Activated naive CD4-positive, alpha-beta T cell treated with anti-CD3 and anti-CD28 coated beads for 36 hours (primary cell): ENCODE measurements around the gene ATXN7L2. TPM values are rescaled to one million over a fixed set of nuclear protein-coding genes. Genes with fewer than 3 reads are reported as not detected.
"Not testable (repeated sequence)": the region's sequence is repeated elsewhere in the genome, so short reads cannot be mapped to it uniquely, and the experiment has no call there.

Source experiments
- CTCF ChIA-PET: fragments of 350-600 bp; sonication (Branson Sonifier 250); formaldehyde crosslinking; loops from one replicate; lab custom pipeline; 2021; ENCODE audit warnings: antibody characterized with exemption; lab: Charles Lee
- DNase-seq: peaks from one replicate; pipeline ENCODE4 v3.0.0-alpha.2; 2020
- H3K27ac Mint-ChIP-seq: one replicate; pipeline ENCODE4 v1.8.0; 2021; ENCODE audit warnings: mild to moderate bottlenecking, mixed read lengths
- H3K27me3 Mint-ChIP-seq: one replicate; pipeline ENCODE4 v1.8.0; 2021; ENCODE audit warnings: low read depth, mixed read lengths
- H3K36me3 Mint-ChIP-seq: one replicate; pipeline ENCODE4 v1.8.0; 2021; ENCODE audit warnings: low read depth, mixed read lengths
- H3K4me1 Mint-ChIP-seq: one replicate; pipeline ENCODE4 v1.8.0; 2021; ENCODE audit warnings: low read depth, mixed read lengths
- H3K4me3 Mint-ChIP-seq: one replicate; pipeline ENCODE4 v1.8.0; 2021; ENCODE audit warnings: mild to moderate bottlenecking, moderate library complexity, mixed read lengths
- H3K9me3 Mint-ChIP-seq: one replicate; pipeline ENCODE4 v1.8.0; 2021; ENCODE audit warnings: mixed read lengths
- intact Hi-C: fragments of 100-400 bp; cut with micrococcal nuclease; formaldehyde crosslinking; loops from one replicate; pipeline ENCODE4 v1.15.1; 2023
- total RNA-seq, 2 experiments: library from RNA; stranded (reverse); gene quantifications; one replicate each; pipeline ENCODE4 v1.2.3, GENCODE V29; 2021

Gene ATXN7L2
- 10 to 100 TPM; 15.2 to 16.4 TPM for total RNA-seq

GRCh38 chr1:109483672-109484518, at the start of gene ATXN7L2:
ATXN7L2 (plus strand) TSS chr1:109483905; CDS start chr1:109483954, 49 bp downstream.
- intact Hi-C loops = loop anchor here (1.0 to 10.0 kb wide), 11 partner anchors 10 to 498 kb away; partner anchors contain the start of genes AHCYL1, AMIGO1, CELSR2 and CYB561D1
- no peaks in the 10 kb centered on the region for H3K9me3 Mint-ChIP-seq
- H3K4me3 Mint-ChIP-seq = peak within 1 kb of the TSS; percentile 95
- CTCF ChIA-PET = interaction anchor here (0.6 to 35.8 kb wide), 7 partner anchors 9 to 407 kb away, joined by 3 to 1207 read pairs (median 3); partner anchors contain the start of genes CYB561D1 and GPR61
- peak within 1 kb of the TSS; percentile 85 for H3K27ac Mint-ChIP-seq
- peak; percentile 93 for DNase-seq
- peaks cover 4% of the 10 kb centered on the region for H3K36me3 Mint-ChIP-seq
- H3K4me1 Mint-ChIP-seq = peaks cover 24% of the 10 kb centered on the region
- H3K27me3 Mint-ChIP-seq = no peaks in the 10 kb centered on the region

DNA sequence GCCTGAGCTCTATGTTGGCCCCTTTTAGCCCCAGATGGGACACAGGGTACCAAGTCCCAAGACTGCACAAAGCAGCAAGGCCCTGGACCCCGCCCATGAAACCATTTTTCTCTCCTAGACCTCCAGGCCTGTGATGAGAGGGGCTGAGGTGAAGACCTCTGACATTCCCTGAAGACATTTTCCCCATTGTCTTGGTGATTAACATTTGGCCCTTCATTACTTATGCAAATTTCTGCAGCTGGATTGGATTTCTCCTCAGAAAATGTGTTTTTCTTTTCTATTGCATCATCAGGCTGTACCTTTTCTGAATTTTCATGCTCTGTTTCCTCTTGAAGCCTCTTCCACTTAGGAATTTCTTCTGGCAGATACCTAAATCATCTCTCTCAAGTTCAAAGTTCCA, 49.2 kb upstream of the ATXN7L2 start:
- H3K27ac Mint-ChIP-seq = no peak overlapping the region
- H3K4me3 Mint-ChIP-seq = no peak overlapping the region
- no peaks in the 10 kb centered on the region for H3K9me3 Mint-ChIP-seq
- no peak for DNase-seq
- peaks cover 4% of the 10 kb centered on the region for H3K27me3 Mint-ChIP-seq
- intact Hi-C loops = no loop called here
- CTCF ChIA-PET = no interaction called here
- H3K36me3 Mint-ChIP-seq = no peaks in the 10 kb centered on the region
- no peaks in the 10 kb centered on the region for H3K4me1 Mint-ChIP-seq

GRCh38 chr1:109438798-109439297, 44.9 kb upstream of the ATXN7L2 start:
- intact Hi-C loops = no loop called here
- Mint-ChIP-seq H3K27ac (no peak overlapping the region), H3K27me3 (peaks cover 4% of the 10 kb centered on the region), H3K9me3 (no peaks in the 10 kb centered on the region), H3K4me1 (no peaks in the 10 kb centered on the region), H3K36me3 (no peaks in the 10 kb centered on the region), H3K4me3 (no peak overlapping the region)
- CTCF ChIA-PET = no interaction called here
- DNase-seq = no peak

- H3K36me3 Mint-ChIP-seq = no peaks in the 10 kb centered on the region
- H3K4me1 Mint-ChIP-seq = no peaks in the 10 kb centered on the region
- no peak overlapping the region for H3K4me3 Mint-ChIP-seq
- H3K9me3 Mint-ChIP-seq = no peaks in the 10 kb centered on the region
- peaks cover 8% of the 10 kb centered on the region for H3K27me3 Mint-ChIP-seq
- no peak overlapping the region for H3K27ac Mint-ChIP-seq
- intact Hi-C loops = no loop called here
- CTCF ChIA-PET = no interaction called here
- DNase-seq = no peak
Observed at GRCh38 chr1:109441069-109441468, 42.6 kb upstream of the ATXN7L2 start.

DNA sequence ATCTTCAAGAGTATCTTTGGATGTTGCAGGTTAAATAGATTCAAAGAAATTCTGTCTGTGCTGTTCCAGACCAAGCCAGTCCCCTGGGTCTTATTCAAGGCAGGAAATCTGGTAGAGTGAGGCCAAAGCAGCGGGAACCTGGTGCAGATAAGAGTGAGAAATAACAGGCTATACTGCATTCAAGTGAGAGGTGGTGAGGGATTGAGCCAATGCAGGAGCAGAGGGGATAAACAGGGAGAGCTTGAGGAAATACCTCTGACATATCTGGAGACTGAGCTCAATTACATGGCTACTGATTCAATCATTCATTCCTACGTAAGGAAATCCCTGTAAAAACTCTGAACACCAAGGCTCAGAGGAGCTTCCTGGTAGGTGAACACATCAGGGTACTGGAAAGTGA, 40.2 kb upstream of the ATXN7L2 start:
- H3K27me3 Mint-ChIP-seq = peaks cover 13% of the 10 kb centered on the region
- intact Hi-C loops = no loop called here
- no peaks in the 10 kb centered on the region for H3K4me1 Mint-ChIP-seq
- H3K36me3 Mint-ChIP-seq = no peaks in the 10 kb centered on the region
- H3K9me3 Mint-ChIP-seq = no peaks in the 10 kb centered on the region
- no peak for DNase-seq
- no peak overlapping the region for H3K27ac Mint-ChIP-seq
- no peak overlapping the region for H3K4me3 Mint-ChIP-seq
- CTCF ChIA-PET = interaction anchor here (0.8 kb wide), 1 partner anchor 14 kb away, joined by 3 read pairs; no protein-coding TSS in a partner anchor

- CTCF ChIA-PET = no interaction called here
- H3K9me3 Mint-ChIP-seq = no peaks in the 10 kb centered on the region
- no peak overlapping the region for H3K27ac Mint-ChIP-seq
- DNase-seq = no peak
- H3K27me3 Mint-ChIP-seq = peaks cover 13% of the 10 kb centered on the region
- H3K4me1 Mint-ChIP-seq = no peaks in the 10 kb centered on the region
- H3K36me3 Mint-ChIP-seq = no peaks in the 10 kb centered on the region
- intact Hi-C loops = no loop called here
- no peak overlapping the region for H3K4me3 Mint-ChIP-seq
Observed at GRCh38 chr1:109444346-109444745, 39.4 kb upstream of the ATXN7L2 start.

DNA sequence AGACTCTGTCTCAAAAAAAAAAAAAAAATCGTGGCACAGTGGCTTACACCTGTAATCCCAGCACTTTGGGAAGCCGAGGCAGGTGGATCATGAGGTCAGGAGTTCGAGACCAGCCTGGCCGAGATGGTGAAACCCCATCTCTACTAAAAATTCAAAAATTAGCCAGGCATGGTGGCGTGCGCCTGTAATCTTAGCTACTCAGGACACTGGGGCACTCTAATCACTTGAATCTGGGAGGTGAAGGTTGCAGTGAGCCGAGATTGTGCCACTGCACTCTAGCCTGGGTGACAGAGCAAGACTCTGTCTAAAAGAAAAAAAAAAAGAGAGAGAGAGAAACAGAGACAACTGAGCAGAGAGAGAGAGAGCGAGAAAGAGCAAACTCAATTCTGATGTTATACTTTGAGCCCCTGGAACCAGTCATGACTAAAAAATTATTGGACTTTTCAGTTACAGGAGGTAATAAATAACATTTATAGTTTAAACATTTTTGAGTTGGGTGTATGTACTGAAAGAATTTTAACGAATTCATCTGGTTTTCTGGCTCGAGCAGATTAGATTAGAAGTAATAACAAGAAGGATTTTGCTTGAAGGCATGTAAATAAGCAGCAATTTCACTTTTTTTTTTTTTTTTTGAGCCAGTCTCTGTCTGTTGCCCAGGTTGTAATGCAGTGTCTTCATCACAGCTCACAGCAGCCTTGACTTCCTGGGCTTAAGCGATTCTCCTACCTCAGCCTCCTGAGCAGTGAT, 37.6 kb upstream of the ATXN7L2 start:
- H3K27ac Mint-ChIP-seq, intact Hi-C loops, H3K4me3 Mint-ChIP-seq, DNase-seq, H3K4me1 Mint-ChIP-seq, CTCF ChIA-PET, H3K36me3 Mint-ChIP-seq, H3K9me3 Mint-ChIP-seq: not testable (repeated sequence)
- H3K27me3 Mint-ChIP-seq = peaks cover 22% of the 10 kb centered on the region

GRCh38 chr1:109447524-109447923, 36.2 kb upstream of the ATXN7L2 start:
- DNase-seq = no peak
- H3K36me3 Mint-ChIP-seq = no peaks in the 10 kb centered on the region
- intact Hi-C loops = no loop called here
- H3K4me3 Mint-ChIP-seq = no peak overlapping the region
- no peaks in the 10 kb centered on the region for H3K9me3 Mint-ChIP-seq
- CTCF ChIA-PET = interaction anchor here (0.7 kb wide), 2 partner anchors 23 to 43 kb away, joined by 4 to 5 read pairs; no protein-coding TSS in a partner anchor
- no peak overlapping the region for H3K27ac Mint-ChIP-seq
- H3K4me1 Mint-ChIP-seq = no peaks in the 10 kb centered on the region
- peaks cover 22% of the 10 kb centered on the region for H3K27me3 Mint-ChIP-seq

- Mint-ChIP-seq H3K27ac (no peak overlapping the region), H3K4me1 (no peaks in the 10 kb centered on the region), H3K4me3 (no peak overlapping the region), H3K9me3 (peaks cover 10% of the 10 kb centered on the region), H3K36me3 (no peaks in the 10 kb centered on the region), H3K27me3 (peaks cover 17% of the 10 kb centered on the region)
- CTCF ChIA-PET = interaction anchor here (0.6 to 0.8 kb wide), 2 partner anchors 18 to 52 kb away, joined by 3 read pairs; no protein-coding TSS in a partner anchor
- intact Hi-C loops = no loop called here
- DNase-seq = no peak
Observed at GRCh38 chr1:109454497-109455133, 29.1 kb upstream of the ATXN7L2 start.

- Mint-ChIP-seq H3K4me1 (no peaks in the 10 kb centered on the region), H3K27ac (no peak overlapping the region), H3K36me3 (no peaks in the 10 kb centered on the region), H3K27me3 (peaks cover 21% of the 10 kb centered on the region), H3K4me3 (no peak overlapping the region), H3K9me3 (peaks cover 10% of the 10 kb centered on the region)
- intact Hi-C loops = no loop called here
- CTCF ChIA-PET = interaction anchor here (1.1 to 1.2 kb wide), 2 partner anchors 14 to 17 kb away, joined by 3 to 4 read pairs; no protein-coding TSS in a partner anchor
- DNase-seq = no peak
Observed at GRCh38 chr1:109457819-109458218, 25.9 kb upstream of the ATXN7L2 start.

DNA sequence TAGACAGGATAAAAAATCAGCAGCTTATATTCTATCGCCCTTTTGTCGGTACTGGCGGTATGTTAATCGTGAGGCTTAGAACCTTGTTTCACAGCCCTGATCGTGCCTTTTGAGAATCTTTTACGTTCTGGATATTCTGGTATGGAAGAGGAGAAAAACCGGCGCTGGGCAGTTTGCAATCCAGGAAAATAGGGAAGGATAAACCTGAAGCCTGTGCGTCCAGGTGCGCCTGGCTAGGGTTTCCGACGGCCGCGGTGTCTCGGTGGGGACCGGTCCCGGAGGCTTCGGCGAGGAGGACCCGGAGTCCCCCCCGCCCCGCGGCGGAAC, 17.6 kb upstream of the ATXN7L2 start:
- CTCF ChIA-PET = interaction anchor here (1.2 kb wide), 1 partner anchor 34 kb away, joined by 3 read pairs; no protein-coding TSS in a partner anchor
- H3K4me3 Mint-ChIP-seq = peak overlapping the region; percentile 53
- H3K4me1 Mint-ChIP-seq = peaks cover 11% of the 10 kb centered on the region
- intact Hi-C loops = loop anchor here (2.0 to 5.0 kb wide), 2 partner anchors 17 to 39 kb away; partner anchors contain the start of genes ATXN7L2 and PSMA5
- H3K27me3 Mint-ChIP-seq = peaks cover 60% of the 10 kb centered on the region
- H3K36me3 Mint-ChIP-seq = no peaks in the 10 kb centered on the region
- H3K27ac Mint-ChIP-seq = no peak overlapping the region
- no peak for DNase-seq
- H3K9me3 Mint-ChIP-seq = no peaks in the 10 kb centered on the region
